HG03432 (cell line): ENCODE results near the gene MMP26.
"Not testable (repeated sequence)": the region's sequence is repeated elsewhere in the genome, so short reads cannot be mapped to it uniquely, and the experiment has no call there.

Source experiments
- ATAC-seq: cut with Tn5 transposase; IDR thresholded peaks from one replicate; pipeline ENCODE4 v1.9.1; 2021; ENCODE audit warnings: mild to moderate bottlenecking, moderate library complexity; ENCODE audit not compliant: unreplicated experiment

Gene MMP26

DNA sequence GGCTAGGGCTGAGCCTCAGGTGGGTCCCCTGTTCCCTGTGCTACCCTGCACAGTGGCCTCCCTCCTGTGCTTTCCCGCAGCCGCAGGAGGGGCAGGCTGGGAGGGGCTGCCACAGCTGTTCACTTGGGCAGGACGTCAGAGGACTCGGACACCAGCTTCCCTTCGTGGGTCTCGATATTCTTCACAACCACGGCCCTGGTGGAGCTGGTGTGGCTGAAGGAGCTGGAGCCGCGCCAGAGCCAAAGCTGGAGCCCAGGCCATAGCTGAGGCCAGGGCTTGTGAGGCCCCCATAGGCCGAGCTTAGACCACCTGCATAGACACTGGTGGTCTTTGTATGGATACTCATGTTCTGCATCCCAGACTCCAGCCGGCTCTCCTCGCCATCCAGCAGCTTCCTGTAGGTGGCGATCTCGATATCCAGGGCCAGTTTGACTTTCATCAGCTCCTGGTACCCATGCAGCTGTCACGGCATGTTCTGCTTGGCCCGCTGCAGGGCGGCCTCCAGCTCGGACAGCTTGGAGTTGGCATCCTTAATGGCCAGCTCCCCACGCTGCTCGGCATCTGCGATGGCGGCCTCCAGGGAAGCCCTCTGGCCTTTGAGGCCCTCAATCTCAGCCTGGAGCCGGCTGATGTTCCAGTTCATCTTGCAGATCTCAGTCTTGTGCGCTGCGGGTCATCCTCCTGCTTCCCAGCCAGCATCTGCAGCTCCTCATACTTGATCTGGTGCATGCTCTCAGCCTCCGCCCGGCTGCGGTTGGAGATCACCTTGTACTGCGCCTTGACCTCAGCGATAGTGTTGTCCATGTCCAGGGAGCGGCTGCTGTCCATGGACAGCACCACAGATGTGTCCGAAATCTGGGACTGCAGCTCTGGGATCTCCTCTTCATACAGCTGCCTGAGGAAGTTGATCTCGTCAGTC lies 18.3 kb downstream of the MMP26 start:
- ATAC-seq, result not testable (repeated sequence)

DNA sequence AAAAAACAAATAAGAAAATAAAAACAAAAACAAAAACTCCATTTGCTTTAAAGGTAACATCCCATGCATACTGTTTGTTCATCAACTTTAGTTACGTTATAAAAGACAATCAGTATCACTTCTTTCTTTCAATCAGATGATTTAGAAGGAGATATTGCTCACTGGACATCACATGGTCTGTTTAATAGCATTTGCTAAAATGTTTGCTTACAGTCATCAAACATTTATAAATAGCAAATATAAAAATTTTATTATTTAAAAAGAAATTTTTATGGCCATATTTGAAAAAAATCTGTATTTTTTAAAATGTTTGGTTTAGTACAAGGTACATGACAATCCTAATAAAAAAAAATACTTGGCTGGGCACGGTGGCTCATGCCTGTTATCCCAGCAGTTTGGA lies 22.6 kb downstream of the MMP26 start:
- no peak for ATAC-seq

DNA sequence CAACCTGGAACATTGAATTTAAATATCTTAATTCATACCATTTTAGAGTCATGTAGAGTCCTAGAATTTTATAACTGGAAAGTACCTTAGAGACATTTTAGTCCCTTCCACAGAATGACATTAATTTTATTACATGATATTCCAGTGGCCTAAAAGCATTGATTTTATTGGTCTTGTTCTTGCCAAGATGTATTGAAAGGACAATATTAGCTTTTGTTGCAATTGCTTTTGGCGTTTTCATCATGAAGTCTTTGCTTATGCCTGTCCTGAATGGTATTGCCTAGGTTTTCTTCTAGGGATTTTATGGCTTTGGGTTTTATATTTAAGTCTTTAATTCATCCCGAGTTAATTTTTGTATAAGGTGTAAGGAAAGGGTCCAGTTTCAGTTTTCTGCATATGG lies 36.2 kb downstream of the MMP26 start:
- ATAC-seq, result no peak

DNA sequence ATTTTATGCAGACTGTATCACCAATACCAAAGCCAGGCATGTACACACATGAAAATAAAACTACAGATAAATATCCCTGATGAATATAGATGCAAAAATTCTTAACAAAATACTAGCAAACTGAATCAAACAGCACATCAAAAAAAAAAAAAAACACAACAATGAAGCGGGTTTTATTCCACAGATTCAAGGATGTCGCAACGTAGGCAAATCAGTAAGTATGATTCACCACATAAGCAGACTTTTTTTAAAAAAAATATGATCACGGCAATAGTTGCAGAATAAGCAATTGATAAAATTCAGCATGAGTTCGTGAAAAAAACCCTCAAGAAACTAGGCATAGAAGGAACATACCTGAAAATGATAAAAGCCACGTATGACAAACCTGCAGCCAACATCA lies 43.9 kb downstream of the MMP26 start:
- ATAC-seq, result no peak

DNA sequence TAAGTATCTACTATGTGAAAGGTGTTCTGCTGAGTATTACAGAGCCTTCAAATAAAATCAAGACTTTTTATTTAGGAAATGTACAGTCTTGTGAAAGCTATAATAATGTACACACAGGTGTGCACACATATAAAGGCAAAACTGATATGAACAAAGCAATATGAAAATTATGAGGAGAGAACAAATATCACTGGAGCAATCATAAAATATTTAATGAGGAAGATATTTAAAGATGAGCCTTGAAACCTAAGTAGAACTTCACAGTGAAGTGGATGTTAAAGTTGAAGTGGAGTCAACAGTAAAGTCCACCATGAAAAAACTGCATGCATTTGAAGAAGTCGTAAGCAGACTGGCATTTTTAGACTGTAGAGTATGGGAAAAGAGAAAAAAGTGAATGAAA lies 46.6 kb downstream of the MMP26 start:
- ATAC-seq, result no peak
